Astrocyte (in vitro differentiated cells and primary cell): Measurements from ENCODE around the gene NFATC1. TPM values are rescaled to one million over a fixed set of nuclear protein-coding genes. Genes with fewer than 3 reads are reported as not detected.

ENCODE experiments used
- DNase-seq: peaks from one replicate; pipeline ENCODE4 v3.0.0-alpha.2; 2010; ENCODE audit warnings: low read depth
- FAIRE-seq: peaks from 2 replicates; lab custom pipeline; 2011; peaks lifted over from hg19 to GRCh38; lab: Jason Lieb, UNC
- H2AFZ ChIP-seq: 2 replicates; pipeline ENCODE4 v1.6.0; 2012; ENCODE audit warnings: low read depth, low read length, inconsistent platforms
- H3K27ac ChIP-seq: 2 replicates; pipeline ENCODE4 v1.5.1; 2011; ENCODE audit warnings: low read depth, low read length, inconsistent platforms
- H3K27me3 ChIP-seq: 2 replicates; pipeline ENCODE4 v1.6.0; 2011; ENCODE audit warnings: low read length, inconsistent platforms; ENCODE audit not compliant: insufficient read depth
- H3K36me3 ChIP-seq: 2 replicates; pipeline ENCODE4 v1.5.1; 2011; ENCODE audit warnings: low read length, inconsistent platforms; ENCODE audit not compliant: insufficient read depth
- H3K4me1 ChIP-seq: 2 replicates; pipeline ENCODE4 v1.5.1; 2011; ENCODE audit warnings: low read length, inconsistent platforms; ENCODE audit not compliant: insufficient read depth
- H3K4me2 ChIP-seq: 2 replicates; pipeline ENCODE4 v1.6.0; 2012; ENCODE audit warnings: low read length, inconsistent platforms
- H3K4me3 ChIP-seq: 2 replicates; pipeline ENCODE4 v1.5.1; 2011; ENCODE audit warnings: low read depth, mild to moderate bottlenecking, low read length, inconsistent platforms; ENCODE audit not compliant: insufficient read depth
- H3K79me2 ChIP-seq: 2 replicates; pipeline ENCODE4 v1.6.0; 2012; ENCODE audit warnings: mild to moderate bottlenecking, low read length, inconsistent platforms; ENCODE audit not compliant: insufficient read depth
- H3K9ac ChIP-seq: 2 replicates; pipeline ENCODE4 v1.6.0; 2012; ENCODE audit warnings: mild to moderate bottlenecking, low read length, inconsistent platforms
- H3K9me3 ChIP-seq: 2 replicates; pipeline ENCODE4 v1.5.1; 2012; ENCODE audit warnings: low read depth, mild to moderate bottlenecking, low read length, inconsistent platforms; ENCODE audit not compliant: insufficient read depth
- H4K20me1 ChIP-seq: 2 replicates; pipeline ENCODE4 v1.6.0; 2012; ENCODE audit warnings: low read length, inconsistent platforms; ENCODE audit not compliant: insufficient read depth
- H3K27ac Mint-ChIP-seq: one replicate; pipeline ENCODE4 v1.8.0; 2021; ENCODE audit warnings: mild to moderate bottlenecking, mixed read lengths; ENCODE audit not compliant: unreplicated experiment
- H3K27me3 Mint-ChIP-seq: one replicate; pipeline ENCODE4 v1.8.0; 2021; ENCODE audit warnings: low read depth, mixed read lengths; ENCODE audit not compliant: unreplicated experiment
- H3K36me3 Mint-ChIP-seq: one replicate; pipeline ENCODE4 v1.8.0; 2021; ENCODE audit warnings: low read depth, mixed read lengths; ENCODE audit not compliant: unreplicated experiment
- H3K4me1 Mint-ChIP-seq: one replicate; pipeline ENCODE4 v1.8.0; 2021; ENCODE audit warnings: low read depth, mixed read lengths; ENCODE audit not compliant: unreplicated experiment
- H3K4me3 Mint-ChIP-seq: one replicate; pipeline ENCODE4 v1.8.0; 2021; ENCODE audit warnings: mild to moderate bottlenecking, moderate library complexity, mixed read lengths; ENCODE audit not compliant: unreplicated experiment
- H3K9me3 Mint-ChIP-seq: one replicate; pipeline ENCODE4 v1.8.0; 2021; ENCODE audit warnings: mild to moderate bottlenecking, mixed read lengths; ENCODE audit not compliant: unreplicated experiment
- EZH2 ChIP-seq: IDR thresholded peaks from 2 replicates; pipeline ENCODE4 v1.6.1; 2012; ENCODE audit warnings: mild to moderate bottlenecking, low read length, inconsistent platforms; ENCODE audit not compliant: insufficient read depth
- total RNA-seq: library from RNA; stranded (reverse); gene quantifications from 2 replicates; pipeline ENCODE4 v1.2.1, GENCODE V29; 2021
- TF ChIP-seq, protein P1 (sequence below): IDR thresholded peaks from 2 replicates; pipeline ENCODE4 v1.5.1; 2011; ENCODE audit warnings: low read depth, mild to moderate bottlenecking, inconsistent platforms, low read length, moderate library complexity; ENCODE audit not compliant: insufficient read depth

Gene NFATC1
- total RNA-seq, 1 donor from 2014 or later = 11.0 TPM

DNA sequence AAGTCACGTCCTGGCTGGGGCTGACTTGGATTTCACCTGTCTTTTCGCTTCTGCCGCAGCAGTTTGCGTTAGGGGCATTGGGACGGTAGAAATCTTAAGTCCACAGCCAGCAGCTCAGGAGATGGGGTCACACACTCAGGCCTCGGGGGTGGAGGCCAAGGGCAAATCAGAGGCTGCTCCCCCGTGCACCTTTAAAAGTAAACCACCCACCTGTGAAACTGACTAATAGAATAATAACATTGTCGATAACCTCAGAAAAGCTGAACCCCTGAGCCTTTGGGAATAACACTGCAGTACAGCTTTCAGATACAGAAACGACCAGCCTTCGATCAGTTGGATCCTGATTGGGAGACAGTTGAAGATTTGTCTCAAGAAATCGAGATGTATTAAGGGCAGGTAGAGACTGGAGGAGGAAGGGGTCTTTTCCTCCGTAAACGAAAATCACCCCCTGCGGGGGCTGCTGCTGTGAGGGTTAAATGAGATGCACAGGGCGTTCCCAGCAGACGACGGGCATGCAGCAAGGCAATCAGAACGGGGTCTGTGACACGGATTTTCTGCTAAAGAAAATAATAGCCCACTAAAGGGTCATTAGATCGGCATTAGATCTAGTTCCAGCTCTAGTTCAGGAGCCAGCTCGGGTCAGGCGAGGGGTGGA lies 16.4 kb upstream of the NFATC1 start:
- Histone ChIP-seq H3K4me2 (peak overlapping the region; percentile 44), H3K79me2 (no peaks in the 10 kb centered on the region), H2AFZ (no peak overlapping the region), H3K36me3 (no peaks in the 10 kb centered on the region), H3K9ac (no peak overlapping the region), H3K9me3 (no peaks in the 10 kb centered on the region), H3K4me1 (peaks cover 3% of the 10 kb centered on the region), H4K20me1 (peaks cover 8% of the 10 kb centered on the region), H3K27ac (no peak overlapping the region), H3K4me3 (no peak overlapping the region), H3K27me3 (peaks cover 3% of the 10 kb centered on the region)
- Mint-ChIP-seq H3K27ac (no peak overlapping the region), H3K27me3 (peaks cover 5% of the 10 kb centered on the region), H3K9me3 (no peaks in the 10 kb centered on the region), H3K4me3 (no peak overlapping the region), H3K4me1 (no peaks in the 10 kb centered on the region), H3K36me3 (peaks cover 3% of the 10 kb centered on the region)
- no peak for TF ChIP-seq EZH2
- TF ChIP-seq, protein P1, sequence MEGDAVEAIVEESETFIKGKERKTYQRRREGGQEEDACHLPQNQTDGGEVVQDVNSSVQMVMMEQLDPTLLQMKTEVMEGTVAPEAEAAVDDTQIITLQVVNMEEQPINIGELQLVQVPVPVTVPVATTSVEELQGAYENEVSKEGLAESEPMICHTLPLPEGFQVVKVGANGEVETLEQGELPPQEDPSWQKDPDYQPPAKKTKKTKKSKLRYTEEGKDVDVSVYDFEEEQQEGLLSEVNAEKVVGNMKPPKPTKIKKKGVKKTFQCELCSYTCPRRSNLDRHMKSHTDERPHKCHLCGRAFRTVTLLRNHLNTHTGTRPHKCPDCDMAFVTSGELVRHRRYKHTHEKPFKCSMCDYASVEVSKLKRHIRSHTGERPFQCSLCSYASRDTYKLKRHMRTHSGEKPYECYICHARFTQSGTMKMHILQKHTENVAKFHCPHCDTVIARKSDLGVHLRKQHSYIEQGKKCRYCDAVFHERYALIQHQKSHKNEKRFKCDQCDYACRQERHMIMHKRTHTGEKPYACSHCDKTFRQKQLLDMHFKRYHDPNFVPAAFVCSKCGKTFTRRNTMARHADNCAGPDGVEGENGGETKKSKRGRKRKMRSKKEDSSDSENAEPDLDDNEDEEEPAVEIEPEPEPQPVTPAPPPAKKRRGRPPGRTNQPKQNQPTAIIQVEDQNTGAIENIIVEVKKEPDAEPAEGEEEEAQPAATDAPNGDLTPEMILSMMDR = no peak
- FAIRE-seq (no peak), DNase-seq (no peak)

DNA sequence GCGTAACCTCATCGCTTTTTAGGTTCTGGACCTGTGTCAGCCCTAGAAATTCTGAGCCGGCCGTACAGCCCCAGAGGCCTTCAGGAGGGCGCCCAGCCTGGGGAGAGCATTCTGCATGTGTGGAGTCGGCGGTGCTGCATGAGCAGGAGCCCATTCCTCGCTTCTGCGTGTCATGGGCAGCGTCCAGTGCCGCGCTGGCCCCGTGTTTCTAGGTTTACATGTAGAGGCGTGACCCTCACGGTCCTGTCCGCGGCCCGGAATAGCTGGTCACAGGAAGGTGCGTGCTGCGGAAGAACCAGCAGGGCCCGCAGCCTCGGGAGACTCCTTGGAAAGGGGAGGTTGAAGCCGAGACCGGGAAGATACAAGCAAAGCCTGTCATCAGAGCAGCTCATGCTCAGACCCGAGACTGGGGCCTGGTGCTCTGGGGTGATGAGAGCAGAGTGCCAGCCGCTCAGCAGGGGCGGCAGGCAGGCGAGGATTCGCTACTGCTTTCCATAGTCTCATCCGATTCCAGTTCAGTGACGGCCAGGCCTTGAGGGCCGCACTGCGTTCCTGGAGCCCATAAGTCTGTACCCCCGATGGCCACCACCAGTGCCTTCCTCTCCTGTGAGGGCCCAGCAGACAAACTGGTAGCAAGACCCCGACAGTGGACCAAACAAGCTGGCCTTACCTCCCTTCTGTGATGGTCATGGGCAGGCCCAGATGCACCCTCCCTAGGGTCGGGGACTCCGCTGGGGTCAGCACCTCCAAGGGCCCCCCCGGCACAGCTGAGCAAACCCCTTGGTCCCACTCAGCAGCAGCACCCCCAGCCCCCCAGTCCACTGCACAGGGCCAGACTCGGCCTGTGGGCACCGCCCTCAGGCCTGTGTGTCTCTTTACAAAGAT lies 15.6 kb upstream of the NFATC1 start:
- TF ChIP-seq EZH2 = no peak
- TF ChIP-seq, protein P1 = no peak
- FAIRE-seq = no peak
- H3K4me1 Mint-ChIP-seq = no peaks in the 10 kb centered on the region
- no peaks in the 10 kb centered on the region for H3K9me3 ChIP-seq
- H3K4me3 Mint-ChIP-seq = no peak overlapping the region
- peaks cover 3% of the 10 kb centered on the region for H3K36me3 Mint-ChIP-seq
- H3K9me3 Mint-ChIP-seq = no peaks in the 10 kb centered on the region
- H3K27me3 Mint-ChIP-seq = peaks cover 7% of the 10 kb centered on the region
- no peaks in the 10 kb centered on the region for H3K36me3 ChIP-seq
- DNase-seq = no peak
- H4K20me1 ChIP-seq = peaks cover 8% of the 10 kb centered on the region
- H3K27ac ChIP-seq = no peak overlapping the region
- no peak overlapping the region for H3K4me3 ChIP-seq
- H3K4me1 ChIP-seq = peaks cover 3% of the 10 kb centered on the region
- H3K27me3 ChIP-seq = peaks cover 3% of the 10 kb centered on the region
- no peak overlapping the region for H3K4me2 ChIP-seq
- H2AFZ ChIP-seq = no peak overlapping the region
- no peak overlapping the region for H3K9ac ChIP-seq
- H3K79me2 ChIP-seq = no peaks in the 10 kb centered on the region
- no peak overlapping the region for H3K27ac Mint-ChIP-seq
